Measurements from ENCODE around the gene FAM120A. TPM values are rescaled to one million over a fixed set of nuclear protein-coding genes. Genes with fewer than 3 reads are reported as not detected.

Gene FAM120A
- total and polyA plus RNA-seq, 9 of the 15 experiments (the other 6 are each of a cell fraction or from before 2014, with no cell fraction given) = 8.7 to 71.0 (median 42.2) TPM

DNA sequence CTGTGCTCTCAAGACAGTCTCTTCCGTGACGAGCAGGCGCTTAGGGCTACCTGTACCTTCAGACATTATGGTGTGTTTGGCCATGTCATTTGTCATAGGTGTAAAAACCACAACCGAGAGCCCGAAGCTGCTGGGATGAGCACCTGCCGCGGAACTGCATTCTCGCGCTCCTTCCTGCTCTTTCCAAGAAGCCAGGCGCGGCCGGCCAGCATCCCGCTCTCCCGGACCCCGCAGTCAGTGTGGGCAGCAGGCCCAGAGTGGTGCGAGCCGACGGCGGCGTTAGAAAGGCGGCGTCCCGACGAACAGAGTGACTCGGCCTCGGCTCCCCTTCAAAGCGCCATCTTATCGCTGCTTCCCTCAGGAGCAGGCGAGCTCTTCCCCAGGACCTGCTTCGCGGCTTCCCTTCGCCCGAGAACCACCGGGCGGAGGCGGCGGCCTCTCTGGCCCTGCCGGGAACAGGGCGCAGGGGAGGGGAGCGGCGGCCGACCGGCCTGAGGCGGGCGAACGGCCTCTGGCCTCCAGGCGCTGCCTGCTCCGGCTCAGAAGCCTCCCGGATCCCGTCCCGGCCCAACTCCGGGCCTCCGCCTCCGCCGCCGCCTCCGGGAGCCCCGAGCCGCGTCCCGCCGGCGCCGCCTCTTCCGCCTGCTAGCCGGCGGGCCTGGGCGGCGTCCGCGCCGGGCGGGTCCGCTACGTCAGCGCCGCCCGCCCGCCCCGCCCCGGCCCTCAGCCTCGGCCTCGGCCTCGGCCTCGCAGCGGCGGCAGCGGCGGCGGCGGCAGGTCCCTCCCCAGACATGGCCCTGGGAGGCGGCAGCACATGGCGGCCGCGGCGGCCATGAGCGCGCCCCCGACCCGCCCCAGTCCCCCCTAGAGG, at the start of gene FAM120A (continued):
- no peak for TF ChIP-seq CREB1 (IDR thresholded peaks at IDR 0.05)
- no peak for TF ChIP-seq CREB1 (CRISPR knock-in tag; IDR thresholded peaks at IDR 0.05)
- TF ChIP-seq, protein P1, sequence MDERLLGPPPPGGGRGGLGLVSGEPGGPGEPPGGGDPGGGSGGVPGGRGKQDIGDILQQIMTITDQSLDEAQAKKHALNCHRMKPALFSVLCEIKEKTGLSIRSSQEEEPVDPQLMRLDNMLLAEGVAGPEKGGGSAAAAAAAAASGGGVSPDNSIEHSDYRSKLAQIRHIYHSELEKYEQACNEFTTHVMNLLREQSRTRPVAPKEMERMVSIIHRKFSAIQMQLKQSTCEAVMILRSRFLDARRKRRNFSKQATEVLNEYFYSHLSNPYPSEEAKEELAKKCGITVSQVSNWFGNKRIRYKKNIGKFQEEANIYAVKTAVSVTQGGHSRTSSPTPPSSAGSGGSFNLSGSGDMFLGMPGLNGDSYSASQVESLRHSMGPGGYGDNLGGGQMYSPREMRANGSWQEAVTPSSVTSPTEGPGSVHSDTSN (CRISPR knock-in tag; IDR thresholded peaks at IDR 0.05; ENCODE audit: low read depth) = no peak
- TF ChIP-seq, protein P1 (tag; conservative IDR thresholded peaks at IDR 0.05; ENCODE audit: low read depth) = no peak
- TF ChIP-seq ILF3 (IDR thresholded peaks at IDR 0.05; ENCODE audit: borderline replicate concordance) = 0 out of 2 replicates have a peak, but pooled peaks have one; percentile 55
- TF ChIP-seq NONO (IDR thresholded peaks at IDR 0.05; ENCODE audit: low read depth in 2 of 2, low read length in 1 of 2) = peak; percentile 64 to 89
- 0 out of 2 replicates have a peak, but pooled peaks have one; percentile 5 for TF ChIP-seq ZNF436 (CRISPR knock-in tag; IDR thresholded peaks at IDR 0.05)
- TF ChIP-seq ZNF583 (CRISPR knock-in tag; IDR thresholded peaks at IDR 0.05) = no peak
- TF ChIP-seq TAF1 (IDR thresholded peaks at IDR 0.05; ENCODE audit: control insufficient read depth, extremely low read depth, insufficient read depth, low read length, severe bottlenecking) = peak; percentile 72
- peak; percentile 37 for TF ChIP-seq FUS (optimal IDR thresholded peaks at IDR 0.05; ENCODE audit: low read depth, low read length)
- TF ChIP-seq ZBTB1 (CRISPR knock-in tag; IDR thresholded peaks at IDR 0.05; ENCODE audit: borderline replicate concordance, low read depth) = peak; percentile 51; the same call in 1 of the 2 replicates
- TF ChIP-seq KLF1 (tag; IDR thresholded peaks at IDR 0.05) = 0 out of 2 replicates have a peak, but pooled peaks have one; percentile 21
- TF ChIP-seq SMAD2 (IDR thresholded peaks at IDR 0.05; ENCODE audit: low read depth, low read length) = no peak
- TF ChIP-seq, protein P2, sequence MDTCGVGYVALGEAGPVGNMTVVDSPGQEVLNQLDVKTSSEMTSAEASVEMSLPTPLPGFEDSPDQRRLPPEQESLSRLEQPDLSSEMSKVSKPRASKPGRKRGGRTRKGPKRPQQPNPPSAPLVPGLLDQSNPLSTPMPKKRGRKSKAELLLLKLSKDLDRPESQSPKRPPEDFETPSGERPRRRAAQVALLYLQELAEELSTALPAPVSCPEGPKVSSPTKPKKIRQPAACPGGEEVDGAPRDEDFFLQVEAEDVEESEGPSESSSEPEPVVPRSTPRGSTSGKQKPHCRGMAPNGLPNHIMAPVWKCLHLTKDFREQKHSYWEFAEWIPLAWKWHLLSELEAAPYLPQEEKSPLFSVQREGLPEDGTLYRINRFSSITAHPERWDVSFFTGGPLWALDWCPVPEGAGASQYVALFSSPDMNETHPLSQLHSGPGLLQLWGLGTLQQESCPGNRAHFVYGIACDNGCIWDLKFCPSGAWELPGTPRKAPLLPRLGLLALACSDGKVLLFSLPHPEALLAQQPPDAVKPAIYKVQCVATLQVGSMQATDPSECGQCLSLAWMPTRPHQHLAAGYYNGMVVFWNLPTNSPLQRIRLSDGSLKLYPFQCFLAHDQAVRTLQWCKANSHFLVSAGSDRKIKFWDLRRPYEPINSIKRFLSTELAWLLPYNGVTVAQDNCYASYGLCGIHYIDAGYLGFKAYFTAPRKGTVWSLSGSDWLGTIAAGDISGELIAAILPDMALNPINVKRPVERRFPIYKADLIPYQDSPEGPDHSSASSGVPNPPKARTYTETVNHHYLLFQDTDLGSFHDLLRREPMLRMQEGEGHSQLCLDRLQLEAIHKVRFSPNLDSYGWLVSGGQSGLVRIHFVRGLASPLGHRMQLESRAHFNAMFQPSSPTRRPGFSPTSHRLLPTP (IDR thresholded peaks at IDR 0.05; ENCODE audit: borderline replicate concordance, extremely low read depth, insufficient read length) = no peak
- TF ChIP-seq, protein P3, sequence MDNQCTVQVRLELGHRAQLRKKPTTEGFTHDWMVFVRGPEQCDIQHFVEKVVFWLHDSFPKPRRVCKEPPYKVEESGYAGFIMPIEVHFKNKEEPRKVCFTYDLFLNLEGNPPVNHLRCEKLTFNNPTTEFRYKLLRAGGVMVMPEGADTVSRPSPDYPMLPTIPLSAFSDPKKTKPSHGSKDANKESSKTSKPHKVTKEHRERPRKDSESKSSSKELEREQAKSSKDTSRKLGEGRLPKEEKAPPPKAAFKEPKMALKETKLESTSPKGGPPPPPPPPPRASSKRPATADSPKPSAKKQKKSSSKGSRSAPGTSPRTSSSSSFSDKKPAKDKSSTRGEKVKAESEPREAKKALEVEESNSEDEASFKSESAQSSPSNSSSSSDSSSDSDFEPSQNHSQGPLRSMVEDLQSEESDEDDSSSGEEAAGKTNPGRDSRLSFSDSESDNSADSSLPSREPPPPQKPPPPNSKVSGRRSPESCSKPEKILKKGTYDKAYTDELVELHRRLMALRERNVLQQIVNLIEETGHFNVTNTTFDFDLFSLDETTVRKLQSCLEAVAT (IDR thresholded peaks at IDR 0.05) = peak; percentile 10 to 48; a peak in 1 of 4 replicates
- peak; percentile 58; the same call in 1 of the 2 replicates for TF ChIP-seq CBX5 (IDR thresholded peaks at IDR 0.05; ENCODE audit: borderline replicate concordance, low read depth)
- no peak for TF ChIP-seq ESRRB (CRISPR knock-in tag; IDR thresholded peaks at IDR 0.05; ENCODE audit: borderline replicate concordance)
- no peak for TF ChIP-seq TCF7 (IDR thresholded peaks at IDR 0.05; ENCODE audit: borderline replicate concordance)
- TF ChIP-seq POLR2H (tag; IDR thresholded peaks at IDR 0.05; ENCODE audit: low read depth) = peak; percentile 74
- TF ChIP-seq POLR2AphosphoS5 (IDR thresholded peaks at IDR 0.05; ENCODE audit: control insufficient read depth, insufficient read depth, low read depth, low read length) = peak; percentile 41; the same call in 1 of the 2 replicates
- TF ChIP-seq POLR2A (conservative IDR thresholded peaks at IDR 0.05) = peak; percentile 77
